ENCODE results near the gene ACOX1. TPM values are rescaled to one million over a fixed set of nuclear protein-coding genes. Genes with fewer than 3 reads are reported as not detected.

ACOX1 gene
- total and polyA plus RNA-seq, 9 donors: 10.6 to 53.0 (median 39.4) TPM

DNA sequence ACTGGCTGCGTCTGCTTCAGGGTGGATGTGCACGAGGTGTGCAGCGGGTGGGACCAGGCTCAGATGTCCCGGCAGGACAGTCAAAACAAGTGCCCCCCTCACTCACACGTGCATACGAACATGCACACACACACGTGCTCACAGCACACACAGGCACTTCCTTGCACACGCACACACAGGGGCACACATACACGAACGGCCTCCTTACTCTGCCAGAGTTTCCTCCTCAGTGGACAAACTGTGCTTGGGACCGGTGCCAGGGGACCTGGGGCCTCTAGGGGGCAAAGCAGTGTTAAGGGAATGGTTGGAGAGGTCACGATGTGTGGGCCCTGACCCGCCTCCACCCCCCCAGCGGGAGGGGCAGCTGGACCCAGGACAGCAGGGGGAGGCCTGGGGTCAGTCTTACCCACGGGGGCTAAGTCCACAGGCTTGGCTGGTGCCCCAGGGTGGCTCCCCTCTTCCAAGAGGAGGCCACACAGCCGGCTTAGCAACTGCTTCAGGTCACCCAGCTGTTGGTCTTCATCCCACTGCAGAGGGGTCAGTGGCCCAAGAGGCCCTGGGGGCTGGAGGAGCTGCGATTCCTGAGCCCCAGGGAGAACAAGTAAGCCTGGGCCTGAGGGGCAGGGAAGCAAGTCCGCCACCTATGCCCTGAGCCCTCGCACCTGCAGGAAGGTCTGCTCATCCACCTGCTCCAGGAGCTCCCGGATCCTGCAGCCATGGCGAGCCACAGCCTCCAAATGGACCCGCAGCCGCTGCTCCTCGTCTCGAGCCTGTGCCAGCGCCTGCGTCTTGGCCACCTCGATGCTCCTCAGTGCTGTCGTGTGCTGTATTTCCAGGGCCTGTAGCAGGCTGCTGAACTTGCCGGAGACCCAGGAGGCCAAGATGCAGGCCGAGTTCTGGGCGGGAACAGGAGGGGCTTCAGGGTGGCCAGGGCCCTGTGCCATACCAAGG lies 87.1 kb downstream of the ACOX1 start:
- WGBS, 3 donors: 68 to 73% (median 73%) methylated on average over 31 to 32 of the region's 32 CpGs
- peak in 3 of 5 donors; percentile 33 to 75 (median 47) for DNase-seq
- Histone ChIP-seq H3K9me3 (no peaks in the 10 kb centered on the region), H3K27ac (no peak overlapping the region), H3K4me3 (no peak overlapping the region), H3K27me3 (no peaks in the 10 kb centered on the region), H3K4me1 (ENCODE audit: insufficient read depth) (peaks cover 8% of the 10 kb centered on the region), H3K36me3 (no peaks in the 10 kb centered on the region)
- TF ChIP-seq POLR2A (IDR thresholded peaks at IDR 0.05) (no peak), EP300 (IDR thresholded peaks at IDR 0.05) (no peak)
- TF ChIP-seq, protein P1, sequence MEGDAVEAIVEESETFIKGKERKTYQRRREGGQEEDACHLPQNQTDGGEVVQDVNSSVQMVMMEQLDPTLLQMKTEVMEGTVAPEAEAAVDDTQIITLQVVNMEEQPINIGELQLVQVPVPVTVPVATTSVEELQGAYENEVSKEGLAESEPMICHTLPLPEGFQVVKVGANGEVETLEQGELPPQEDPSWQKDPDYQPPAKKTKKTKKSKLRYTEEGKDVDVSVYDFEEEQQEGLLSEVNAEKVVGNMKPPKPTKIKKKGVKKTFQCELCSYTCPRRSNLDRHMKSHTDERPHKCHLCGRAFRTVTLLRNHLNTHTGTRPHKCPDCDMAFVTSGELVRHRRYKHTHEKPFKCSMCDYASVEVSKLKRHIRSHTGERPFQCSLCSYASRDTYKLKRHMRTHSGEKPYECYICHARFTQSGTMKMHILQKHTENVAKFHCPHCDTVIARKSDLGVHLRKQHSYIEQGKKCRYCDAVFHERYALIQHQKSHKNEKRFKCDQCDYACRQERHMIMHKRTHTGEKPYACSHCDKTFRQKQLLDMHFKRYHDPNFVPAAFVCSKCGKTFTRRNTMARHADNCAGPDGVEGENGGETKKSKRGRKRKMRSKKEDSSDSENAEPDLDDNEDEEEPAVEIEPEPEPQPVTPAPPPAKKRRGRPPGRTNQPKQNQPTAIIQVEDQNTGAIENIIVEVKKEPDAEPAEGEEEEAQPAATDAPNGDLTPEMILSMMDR (IDR thresholded peaks at IDR 0.05): no peak
- intact Hi-C loops (cut with DNase I): no loop called here

Other genes with a start within 250 kb of the ACOX1 start
- 10 to 100 TPM; 17.5 to 35.1 (median 27.6) TPM for gene GALK1, start 214.0 kb downstream of the ACOX1 start, total RNA-seq
- gene GALK1, start 214.0 kb downstream of the ACOX1 start, polyA plus RNA-seq: 10 to 100 TPM in 1 of 2 donors, under 1 TPM in 1; 0.33 to 22.6 TPM
- 10 to 100 TPM; 27.5 to 58.1 (median 40.8) TPM for gene UNK, start 194.4 kb downstream of the ACOX1 start, total RNA-seq
- 10 to 100 TPM; 12.7 to 34.9 TPM for gene UNK, start 194.4 kb downstream of the ACOX1 start, polyA plus RNA-seq
- 10 to 100 TPM; 10.7 to 24.9 (median 14.1) TPM for gene UNC13D, start 134.8 kb downstream of the ACOX1 start, total RNA-seq
- gene UNC13D, start 134.8 kb downstream of the ACOX1 start, polyA plus RNA-seq: 10 to 100 TPM in 1 of 2 donors, 1 to 10 TPM in 1; 8.9 to 17.1 TPM
- gene WBP2, start 123.8 kb downstream of the ACOX1 start, total RNA-seq: 100 to 1,000 TPM in 3 of 7 donors, 10 to 100 TPM in 4; 48.5 to 131 (median 92.7) TPM
- 100 to 1,000 TPM; 118 to 184 TPM for gene WBP2, start 123.8 kb downstream of the ACOX1 start, polyA plus RNA-seq
- gene TRIM47, start 100.6 kb downstream of the ACOX1 start, total RNA-seq: 10 to 100 TPM in 6 of 7 donors, 1 to 10 TPM in 1; 7.2 to 38.3 (median 18.6) TPM
- 10 to 100 TPM; 10.1 to 11.5 TPM for gene TRIM47, start 100.6 kb downstream of the ACOX1 start, polyA plus RNA-seq
- gene TRIM65, start 82.2 kb downstream of the ACOX1 start, total RNA-seq: 10 to 100 TPM; 17.3 to 28.0 (median 24.3) TPM
- gene TRIM65, start 82.2 kb downstream of the ACOX1 start, polyA plus RNA-seq: 10 to 100 TPM; 10.4 to 18.5 TPM
- 10 to 100 TPM; 30.4 to 93.0 (median 83.4) TPM for gene MRPL38, start 74.3 kb downstream of the ACOX1 start, total RNA-seq
- 10 to 100 TPM; 14.5 to 51.4 TPM for gene MRPL38, start 74.3 kb downstream of the ACOX1 start, polyA plus RNA-seq
- 10 to 100 TPM in 4 of 7 donors, 1 to 10 TPM in 3; 5.0 to 14.9 (median 11.2) TPM for gene FBF1, start 38.1 kb downstream of the ACOX1 start, total RNA-seq
- 1 to 10 TPM; 3.0 to 7.8 TPM for gene FBF1, start 38.1 kb downstream of the ACOX1 start, polyA plus RNA-seq
- 10 to 100 TPM in 5 of 7 donors, 1 to 10 TPM in 2; 7.4 to 16.3 (median 10.5) TPM for gene TEN1, start 74 bp upstream of the ACOX1 start, total RNA-seq
- 10 to 100 TPM in 1 of 2 donors, 1 to 10 TPM in 1; 6.1 to 18.1 TPM for gene TEN1, start 74 bp upstream of the ACOX1 start, polyA plus RNA-seq
- 1 to 10 TPM; 1.3 to 8.5 (median 5.5) TPM for gene CDK3, start 21.7 kb upstream of the ACOX1 start, total RNA-seq
- gene CDK3, start 21.7 kb upstream of the ACOX1 start, polyA plus RNA-seq: 10 to 100 TPM in 1 of 2 donors, 1 to 10 TPM in 1; 3.6 to 10.8 TPM
- 1 to 10 TPM in 5 of 7 donors, under 1 TPM in 2; 0.33 to 7.2 (median 1.0) TPM for gene EVPL, start 48.1 kb upstream of the ACOX1 start, total RNA-seq
- gene EVPL, start 48.1 kb upstream of the ACOX1 start, polyA plus RNA-seq: under 1 TPM; 0.15 TPM
- 10 to 100 TPM; 33.0 to 83.2 (median 70.9) TPM for gene SRP68, start 93.4 kb upstream of the ACOX1 start, total RNA-seq
- gene SRP68, start 93.4 kb upstream of the ACOX1 start, polyA plus RNA-seq: 100 to 1,000 TPM in 1 of 2 donors, 10 to 100 TPM in 1; 47.3 to 101 TPM
- gene GALR2, start 95.6 kb upstream of the ACOX1 start, total RNA-seq: under 1 TPM in 1 of 7 donors, not detected in 6; 0.34 TPM
- gene GALR2, start 95.6 kb upstream of the ACOX1 start, polyA plus RNA-seq: not detected
- gene ZACN, start 100.0 kb upstream of the ACOX1 start, total RNA-seq: under 1 TPM in 3 of 7 donors, not detected in 4; 0.10 to 0.52 (median 0.34) TPM
- gene ZACN, start 100.0 kb upstream of the ACOX1 start, polyA plus RNA-seq: 1 to 10 TPM in 1 of 2 donors, not detected in 1; 1.1 TPM
- 100 to 1,000 TPM in 5 of 7 donors, 10 to 100 TPM in 2; 46.9 to 121 (median 115) TPM for gene EXOC7, start 124.6 kb upstream of the ACOX1 start, total RNA-seq
- 10 to 100 TPM; 54.0 to 94.8 TPM for gene EXOC7, start 124.6 kb upstream of the ACOX1 start, polyA plus RNA-seq
- 100 to 1,000 TPM in 1 of 7 donors, 1 to 10 TPM in 4, under 1 TPM in 1, not detected in 1; 0.28 to 168 (median 6.9) TPM for gene FOXJ1, start 162.1 kb upstream of the ACOX1 start, total RNA-seq
- under 1 TPM in 1 of 2 donors, not detected in 1; 0.23 TPM for gene FOXJ1, start 162.1 kb upstream of the ACOX1 start, polyA plus RNA-seq